Endothelial cell of umbilical vein (primary cell): ENCODE measurements around the gene EIF2A. TPM values are rescaled to one million over a fixed set of nuclear protein-coding genes. Genes with fewer than 3 reads are reported as not detected.

Source experiments
- BruUV-seq: library from RNA; stranded (reverse); fragments of 400-500 nt; replicated peaks from 2 replicates; lab custom pipeline; 2021; lab: Mats Ljungman, UMichigan
- CTCF ChIA-PET: fragments of 300-600, 350-600 bp; sonication (Branson Sonifier 250); formaldehyde crosslinking; loops from one replicate; lab custom pipeline; 2021; ENCODE audit warnings: antibody characterized with exemption, inconsistent platforms; lab: Charles Lee
- POLR2A ChIA-PET: fragments of 300-600, 350-600 bp; sonication (Branson Sonifier 250); formaldehyde crosslinking; loops from one replicate; lab custom pipeline; 2021; ENCODE audit warnings: antibody characterized with exemption, inconsistent platforms; lab: Charles Lee
- DNase-seq: peaks from one replicate; pipeline ENCODE4 v3.0.0-alpha.2; 2011; ENCODE audit warnings: low read depth, low spot score
- FAIRE-seq: peaks from 2 replicates; lab custom pipeline; 2011; peaks lifted over from hg19 to GRCh38; lab: Jason Lieb, UNC
- H2AFZ ChIP-seq: 2 replicates; pipeline ENCODE4 v1.6.0; 2012; ENCODE audit warnings: low read depth, low read length, control low read depth, inconsistent platforms
- H3K27ac ChIP-seq: 2 replicates; pipeline ENCODE4 v1.5.1; 2011; ENCODE audit warnings: low read depth, mild to moderate bottlenecking, control low read depth, low read length, moderate library complexity; ENCODE audit not compliant: insufficient read depth
- H3K27me3 ChIP-seq, 2 experiments: 2 replicates each; pipeline versions ENCODE4 v1.6.0 to v1.6.1; 2011; ENCODE audit warnings: low read length in 2 of 2, mixed read lengths in 1 of 2; ENCODE audit not compliant: control insufficient read depth in 2 of 2, insufficient read depth in 2 of 2
- H3K36me3 ChIP-seq, 2 experiments: 2 replicates in 1 of 2; 3 replicates in 1 of 2; pipeline ENCODE4 v1.5.1; 2011; ENCODE audit warnings: low read length in 2 of 2, mild to moderate bottlenecking in 1 of 2, moderate library complexity in 1 of 2; ENCODE audit not compliant: control insufficient read depth in 2 of 2, insufficient read depth in 2 of 2; ENCODE audit errors: extremely low read depth in 1 of 2
- H3K4me1 ChIP-seq: 3 replicates; pipeline ENCODE4 v1.5.1; 2011; ENCODE audit warnings: mild to moderate bottlenecking, low read length; ENCODE audit not compliant: control insufficient read depth, insufficient read depth; ENCODE audit errors: extremely low read depth
- H3K4me2 ChIP-seq: 2 replicates; pipeline ENCODE4 v1.6.1; 2011; ENCODE audit warnings: low read length, control low read depth, mixed read lengths; ENCODE audit not compliant: insufficient read depth
- H3K4me3 ChIP-seq, 3 experiments: fragments of 200-600 bp in 1 of 3; sonication (generic), shearing (Covaris generic) in 1 of 3; replicated peaks in 1 of 3; 2 replicates each; pipeline ENCODE4 v1.5.1; 2011 to 2016; ENCODE audit warnings: control low read depth in 3 of 3, low read length in 3 of 3, mild to moderate bottlenecking in 2 of 3, inconsistent platforms in 1 of 3, low read depth in 1 of 3, moderate library complexity in 1 of 3; ENCODE audit not compliant: insufficient read depth in 1 of 3
- H3K79me2 ChIP-seq: 2 replicates; pipeline ENCODE4 v1.6.0; 2012; ENCODE audit warnings: low read length, inconsistent platforms; ENCODE audit not compliant: control insufficient read depth, insufficient read depth
- H3K9ac ChIP-seq: replicated peaks from 2 replicates; pipeline ENCODE3; 2011; ENCODE audit warnings: low read length, control low read depth; ENCODE audit not compliant: insufficient read depth; ENCODE audit errors: extremely low read depth
- H3K9me1 ChIP-seq: replicated peaks from 3 replicates; pipeline ENCODE4 v1.6.0; 2011; ENCODE audit warnings: mild to moderate bottlenecking, low read length; ENCODE audit not compliant: control insufficient read depth, insufficient read depth; ENCODE audit errors: extremely low read depth
- H3K9me3 ChIP-seq: replicated peaks from 2 replicates; pipeline ENCODE4 v1.5.1; 2012; ENCODE audit warnings: low read length, inconsistent platforms; ENCODE audit not compliant: control insufficient read depth, insufficient read depth
- H4K20me1 ChIP-seq: replicated peaks from 2 replicates; pipeline ENCODE3; 2011; ENCODE audit warnings: mild to moderate bottlenecking, low read length; ENCODE audit not compliant: control insufficient read depth, insufficient read depth; ENCODE audit errors: extremely low read depth
- CTCF ChIP-seq, 2 donors: IDR thresholded peaks; 1 replicate in 1 of 2; 2 replicates in 1 of 2; pipeline ENCODE4 v1.5.1; 2011; ENCODE audit warnings: low read length in 2 of 2, mild to moderate bottlenecking in 2 of 2, moderate library complexity in 2 of 2, control low read depth in 1 of 2, inconsistent platforms in 1 of 2, low read depth in 1 of 2; ENCODE audit not compliant: insufficient read depth in 1 of 2; ENCODE audit errors: extremely low read depth in 1 of 2
- EZH2 ChIP-seq: IDR thresholded peaks from 2 replicates; pipeline ENCODE4 v1.6.1; 2012; ENCODE audit warnings: borderline replicate concordance, low read depth, mild to moderate bottlenecking, moderate library complexity, low read length, inconsistent platforms; ENCODE audit not compliant: severe bottlenecking
- FOS ChIP-seq: IDR thresholded peaks from 2 replicates; pipeline ENCODE4 v1.6.1; 2011; ENCODE audit warnings: mild to moderate bottlenecking, low read length, moderate library complexity, borderline replicate concordance; ENCODE audit not compliant: insufficient read depth
- GATA2 ChIP-seq: IDR thresholded peaks from 2 replicates; pipeline ENCODE4 v1.7.0; 2011; ENCODE audit warnings: low read depth, mild to moderate bottlenecking, moderate library complexity, mixed read lengths, low read length; ENCODE audit not compliant: insufficient read length, insufficient read depth
- JUN ChIP-seq: IDR thresholded peaks from 2 replicates; pipeline ENCODE4 v1.6.1; 2011; ENCODE audit warnings: borderline replicate concordance, low read depth; ENCODE audit not compliant: insufficient read length, insufficient read depth
- MAX ChIP-seq: IDR thresholded peaks from 2 replicates; pipeline ENCODE4 v1.6.1; 2011; ENCODE audit not compliant: insufficient read depth, insufficient read length
- MYC ChIP-seq: IDR thresholded peaks from one replicate; pipeline ENCODE4 v1.6.1; 2011; ENCODE audit warnings: mild to moderate bottlenecking, low read depth, low read length
- POLR2A ChIP-seq: IDR thresholded peaks from 2 replicates; pipeline ENCODE4 v1.6.1; 2012; ENCODE audit warnings: low read depth, mild to moderate bottlenecking, control low read depth, low read length
- POLR2AphosphoS5 ChIP-seq: IDR thresholded peaks from 2 replicates; pipeline ENCODE4 v1.6.1; 2012; ENCODE audit warnings: low read depth, mild to moderate bottlenecking, control low read depth, low read length, moderate library complexity; ENCODE audit not compliant: insufficient read depth
- dilution Hi-C: fragments of 300-500 bp; cut with MboI; formaldehyde crosslinking; loops from one replicate; pipeline ENCODE4 v1.15.0; 2019; ENCODE audit warnings: low sequenced_read_pairs; ENCODE audit not compliant: extremely low pct_ligation_motif_present
- intact Hi-C: fragments of 100-400 bp; cut with micrococcal nuclease; formaldehyde crosslinking; loops from one replicate; pipeline ENCODE4 v1.10.0; 2022
- polyA plus RNA-seq, 4 experiments: library from polyadenylated mRNA; depleted of rRNA in 3 of 4; stranded (reverse) in 3 of 4; unstranded in 1 of 4; fragments of >200 nt; gene quantifications; 2 replicates each; pipeline versions ENCODE4 v1.2.1 to v1.2.3, GENCODE V29; 2011 to 2012; ENCODE audit warnings: missing spikeins in 1 of 4
- total RNA-seq: library from RNA; stranded (reverse); gene quantifications from 2 replicates; pipeline ENCODE4 v1.2.3, GENCODE V29; 2021

The EIF2A gene
- total and polyA plus RNA-seq, 2 donors (not counting 3 experiments of a cell fraction or from before 2014, with no cell fraction given): 85.2 to 97.6 TPM

- Histone ChIP-seq H3K9ac (no peak overlapping the region), H3K36me3 (peaks cover 0 to 12% of the 10 kb centered on the region in 2 experiments), H3K27me3 (no peaks in the 10 kb centered on the region), H3K4me2 (no peak overlapping the region), H3K27ac (no peak overlapping the region), H3K9me1 (no peaks in the 10 kb centered on the region), H3K4me1 (no peaks in the 10 kb centered on the region), H2AFZ (no peak overlapping the region), H3K9me3 (no peaks in the 10 kb centered on the region), H4K20me1 (no peaks in the 10 kb centered on the region), H3K4me3 (no peak overlapping the region), H3K79me2 (peaks cover 16% of the 10 kb centered on the region)
- ChIA-PET CTCF (interaction anchor here (1.9 kb wide), 1 partner anchor 36 kb away, joined by 7 read pairs; no protein-coding TSS in a partner anchor), POLR2A (no interaction called here)
- dilution Hi-C loops: no loop called here
- intact Hi-C loops: no loop called here
- FAIRE-seq: no peak
- no TSS peak for BruUV-seq
- TF ChIP-seq MYC: no peak
- no peak for TF ChIP-seq CTCF (IDR thresholded peaks at IDR 0.05; ENCODE audit: extremely low read depth in 1 of 2, insufficient read depth in 1 of 2, low read depth in 1 of 2, low read length in 2 of 2)
- no peak for TF ChIP-seq MAX
- TF ChIP-seq GATA2: no peak
- TF ChIP-seq EZH2: no peak
- no peak for TF ChIP-seq JUN
- TF ChIP-seq FOS: no peak
- TF ChIP-seq POLR2AphosphoS5: no peak
- TF ChIP-seq POLR2A: no peak
- DNase-seq: no peak
Observed at GRCh38 chr3:150564243-150564642, 17.7 kb downstream of the EIF2A start.
